Naive B cell (primary cell): ENCODE results near the gene C2CD4A. TPM values are rescaled to one million over a fixed set of nuclear protein-coding genes. Genes with fewer than 3 reads are reported as not detected.

Experiments used
- ATAC-seq, 2 donors: fragments of 150-1000 bp; cut with Tn5 transposase; 2 replicates each; pipeline ENCODE4 v1.10.0; 2021; ENCODE audit warnings: low read depth in 2 of 2, mild to moderate bottlenecking in 2 of 2, moderate library complexity in 2 of 2
- DNase-seq: peaks from one replicate; pipeline ENCODE4 v3.0.0; 2022
- H3K27ac Mint-ChIP-seq, 6 donors: one replicate each; pipeline ENCODE4 v1.8.0; 2020 to 2022; ENCODE audit warnings: mild to moderate bottlenecking in 6 of 6, mixed read lengths in 6 of 6, moderate library complexity in 5 of 6, inconsistent platforms in 2 of 6
- H3K27me3 Mint-ChIP-seq, 3 donors: one replicate each; pipeline ENCODE4 v1.8.0; 2021 to 2022; ENCODE audit warnings: mixed read lengths in 3 of 3, mild to moderate bottlenecking in 1 of 3
- H3K36me3 Mint-ChIP-seq, 2 donors: one replicate each; pipeline ENCODE4 v1.8.0; 2020 to 2022; ENCODE audit warnings: mixed read lengths in 2 of 2, inconsistent platforms in 1 of 2, mild to moderate bottlenecking in 1 of 2
- H3K4me1 Mint-ChIP-seq, 3 donors: one replicate each; pipeline ENCODE4 v1.8.0; 2020 to 2022; ENCODE audit warnings: mixed read lengths in 3 of 3, inconsistent platforms in 1 of 3, mild to moderate bottlenecking in 1 of 3, moderate library complexity in 1 of 3
- H3K4me3 Mint-ChIP-seq, 8 donors: one replicate each; pipeline ENCODE4 v1.8.0; 2020 to 2022; ENCODE audit warnings: mild to moderate bottlenecking in 8 of 8, mixed read lengths in 8 of 8, moderate library complexity in 8 of 8, inconsistent platforms in 2 of 8
- H3K9me3 Mint-ChIP-seq, 7 donors: one replicate each; pipeline ENCODE4 v1.8.0; 2020 to 2022; ENCODE audit warnings: mixed read lengths in 7 of 7, mild to moderate bottlenecking in 5 of 7, inconsistent platforms in 2 of 7, moderate library complexity in 1 of 7
- polyA plus RNA-seq, 6 donors: library from polyadenylated mRNA; unstranded; fragments of 300-500 nt; fragmentation: Illumina TruSeq; gene quantifications; one replicate each; pipeline ENCODE4 v1.2.3, GENCODE V29; 2021; ENCODE audit warnings: low read depth in 6 of 6

The C2CD4A gene
- polyA plus RNA-seq, 6 donors from 2014 or later = not detected

- no peak for DNase-seq
- Mint-ChIP-seq H3K36me3 (no peaks in the 10 kb centered on the region), H3K4me1 (peaks cover 11 to 25% (median 15%) of the 10 kb centered on the region in 3 donors), H3K27ac (peak overlapping the region in 1 of 6 donors; percentile 13), H3K27me3 (peaks cover 17 to 29% (median 25%) of the 10 kb centered on the region in 3 donors), H3K9me3 (peaks cover 0 to 4% (median 0%) of the 10 kb centered on the region in 7 donors), H3K4me3 (peak overlapping the region; percentile 82 to 98 (median 90))
- ATAC-seq = peak; percentile 64 to 72
Measured at GRCh38 chr15:62067448-62068044, 769 bp downstream of the C2CD4A start.

GRCh38 chr15:62068071-62068809 lies 1.5 kb downstream of the C2CD4A start:
- Mint-ChIP-seq H3K27me3 (peaks cover 17 to 28% (median 25%) of the 10 kb centered on the region in 3 donors), H3K27ac (no peak overlapping the region), H3K9me3 (peaks cover 0 to 4% (median 0%) of the 10 kb centered on the region in 7 donors), H3K36me3 (no peaks in the 10 kb centered on the region), H3K4me1 (peaks cover 11 to 25% (median 15%) of the 10 kb centered on the region in 3 donors), H3K4me3 (peak overlapping the region; percentile 50 to 84 (median 78))
- DNase-seq (no peak), ATAC-seq (peak; percentile 19 to 25)

- no peaks in the 10 kb centered on the region for H3K36me3 Mint-ChIP-seq
- peak overlapping the region; percentile 50 to 84 (median 74) for H3K4me3 Mint-ChIP-seq
- peaks cover 19 to 27% (median 25%) of the 10 kb centered on the region in 3 donors for H3K27me3 Mint-ChIP-seq
- DNase-seq (no peak), ATAC-seq (no peak)
- H3K4me1 Mint-ChIP-seq = peaks cover 11 to 25% (median 15%) of the 10 kb centered on the region in 3 donors
- H3K9me3 Mint-ChIP-seq = peaks cover 0 to 4% (median 0%) of the 10 kb centered on the region in 7 donors
- H3K27ac Mint-ChIP-seq = no peak overlapping the region
Measured at GRCh38 chr15:62068810-62069167, 2.0 kb downstream of the C2CD4A start.

- no peak overlapping the region for H3K27ac Mint-ChIP-seq
- DNase-seq = no peak
- peak overlapping the region in 2 of 8 donors; percentile 70 to 78 for H3K4me3 Mint-ChIP-seq
- H3K4me1 Mint-ChIP-seq = peaks cover 11 to 25% (median 15%) of the 10 kb centered on the region in 3 donors
- H3K27me3 Mint-ChIP-seq = peaks cover 24 to 30% (median 25%) of the 10 kb centered on the region in 3 donors
- H3K9me3 Mint-ChIP-seq = peaks cover 0 to 4% (median 0%) of the 10 kb centered on the region in 7 donors
- no peak for ATAC-seq
- H3K36me3 Mint-ChIP-seq = no peaks in the 10 kb centered on the region
Measured at GRCh38 chr15:62069551-62069950, 2.8 kb downstream of the C2CD4A start.

GRCh38 chr15:62071711-62072308 lies 5.0 kb downstream of the C2CD4A start:
- peaks cover 5 to 17% (median 7%) of the 10 kb centered on the region in 3 donors for H3K4me1 Mint-ChIP-seq
- H3K9me3 Mint-ChIP-seq = peaks cover 0 to 4% (median 0%) of the 10 kb centered on the region in 7 donors
- H3K27ac Mint-ChIP-seq = no peak overlapping the region
- ATAC-seq = no peak
- peaks cover 17 to 21% (median 19%) of the 10 kb centered on the region in 3 donors for H3K27me3 Mint-ChIP-seq
- DNase-seq = peak; percentile 37
- peak overlapping the region in 1 of 8 donors; percentile 36 for H3K4me3 Mint-ChIP-seq
- no peaks in the 10 kb centered on the region for H3K36me3 Mint-ChIP-seq

- peaks cover 9 to 23% (median 16%) of the 10 kb centered on the region in 3 donors for H3K27me3 Mint-ChIP-seq
- no peak overlapping the region for H3K4me3 Mint-ChIP-seq
- H3K27ac Mint-ChIP-seq = no peak overlapping the region
- H3K36me3 Mint-ChIP-seq = no peaks in the 10 kb centered on the region
- no peaks in the 10 kb centered on the region for H3K9me3 Mint-ChIP-seq
- DNase-seq (no peak), ATAC-seq (no peak)
- no peaks in the 10 kb centered on the region for H3K4me1 Mint-ChIP-seq
Measured at GRCh38 chr15:62075595-62076277, 9.0 kb downstream of the C2CD4A start.

- Mint-ChIP-seq H3K27ac (no peak overlapping the region), H3K4me3 (no peak overlapping the region), H3K27me3 (peaks cover 9 to 24% (median 22%) of the 10 kb centered on the region in 3 donors), H3K36me3 (peaks cover 16 to 17% of the 10 kb centered on the region in 2 donors), H3K9me3 (peaks cover 6 to 21% (median 11%) of the 10 kb centered on the region in 7 donors), H3K4me1 (no peaks in the 10 kb centered on the region)
- DNase-seq = no peak
- ATAC-seq = no peak
Measured at GRCh38 chr15:62079594-62079993, 12.8 kb downstream of the C2CD4A start.

GRCh38 chr15:62083194-62084154 lies 16.7 kb downstream of the C2CD4A start:
- no peaks in the 10 kb centered on the region for H3K4me1 Mint-ChIP-seq
- H3K4me3 Mint-ChIP-seq = peak overlapping the region in 1 of 8 donors; percentile 35
- DNase-seq (no peak), ATAC-seq (no peak)
- no peak overlapping the region for H3K27ac Mint-ChIP-seq
- H3K27me3 Mint-ChIP-seq = peaks cover 9 to 22% (median 16%) of the 10 kb centered on the region in 3 donors
- peaks cover 6 to 26% (median 11%) of the 10 kb centered on the region in 7 donors for H3K9me3 Mint-ChIP-seq
- H3K36me3 Mint-ChIP-seq = peaks cover 16 to 17% of the 10 kb centered on the region in 2 donors

- Mint-ChIP-seq H3K36me3 (peaks cover 16 to 17% of the 10 kb centered on the region in 2 donors), H3K27me3 (peaks cover 6 to 26% (median 21%) of the 10 kb centered on the region in 3 donors), H3K9me3 (peaks cover 6 to 26% (median 11%) of the 10 kb centered on the region in 7 donors), H3K27ac (no peak overlapping the region), H3K4me1 (no peaks in the 10 kb centered on the region), H3K4me3 (no peak overlapping the region)
- DNase-seq (no peak), ATAC-seq (no peak)
Measured at GRCh38 chr15:62085740-62086139, 19.0 kb downstream of the C2CD4A start.

- peaks cover 10 to 13% of the 10 kb centered on the region in 2 donors for H3K36me3 Mint-ChIP-seq
- H3K4me3 Mint-ChIP-seq = no peak overlapping the region
- H3K4me1 Mint-ChIP-seq = no peaks in the 10 kb centered on the region
- no peak overlapping the region for H3K27ac Mint-ChIP-seq
- ATAC-seq (no peak), DNase-seq (no peak)
- peaks cover 6 to 22% (median 9%) of the 10 kb centered on the region in 7 donors for H3K9me3 Mint-ChIP-seq
- H3K27me3 Mint-ChIP-seq = peaks cover 4 to 27% (median 14%) of the 10 kb centered on the region in 3 donors
Measured at GRCh38 chr15:62087671-62088352, 21.0 kb downstream of the C2CD4A start.

GRCh38 chr15:62088353-62088693 lies 21.5 kb downstream of the C2CD4A start:
- Mint-ChIP-seq H3K4me1 (no peaks in the 10 kb centered on the region), H3K9me3 (peaks cover 6 to 17% (median 9%) of the 10 kb centered on the region in 7 donors), H3K27ac (no peak overlapping the region), H3K27me3 (peaks cover 0 to 27% (median 10%) of the 10 kb centered on the region in 3 donors), H3K4me3 (no peak overlapping the region), H3K36me3 (peaks cover 7 to 9% of the 10 kb centered on the region in 2 donors)
- ATAC-seq (no peak), DNase-seq (no peak)

- DNase-seq (no peak), ATAC-seq (no peak)
- no peak overlapping the region for H3K4me3 Mint-ChIP-seq
- no peak overlapping the region for H3K27ac Mint-ChIP-seq
- H3K9me3 Mint-ChIP-seq = peaks cover 0 to 4% (median 1%) of the 10 kb centered on the region in 7 donors
- no peaks in the 10 kb centered on the region for H3K36me3 Mint-ChIP-seq
- H3K4me1 Mint-ChIP-seq = no peaks in the 10 kb centered on the region
- peaks cover 0 to 18% (median 10%) of the 10 kb centered on the region in 3 donors for H3K27me3 Mint-ChIP-seq
Measured at GRCh38 chr15:62089616-62090015, 22.8 kb downstream of the C2CD4A start.
